ENCODE results near the gene RAB11FIP5. TPM values are rescaled to one million over a fixed set of nuclear protein-coding genes. Genes with fewer than 3 reads are reported as not detected.
A peak's percentile ranks its signal among the peaks of the same experiment; 100 is the strongest.

Gene RAB11FIP5
- total and polyA plus RNA-seq, 10 of the 15 experiments (the other 5 are each of a cell fraction or from before 2014, with no cell fraction given): 0.03 to 0.20 (median 0.06) TPM; not detected in 6

DNA sequence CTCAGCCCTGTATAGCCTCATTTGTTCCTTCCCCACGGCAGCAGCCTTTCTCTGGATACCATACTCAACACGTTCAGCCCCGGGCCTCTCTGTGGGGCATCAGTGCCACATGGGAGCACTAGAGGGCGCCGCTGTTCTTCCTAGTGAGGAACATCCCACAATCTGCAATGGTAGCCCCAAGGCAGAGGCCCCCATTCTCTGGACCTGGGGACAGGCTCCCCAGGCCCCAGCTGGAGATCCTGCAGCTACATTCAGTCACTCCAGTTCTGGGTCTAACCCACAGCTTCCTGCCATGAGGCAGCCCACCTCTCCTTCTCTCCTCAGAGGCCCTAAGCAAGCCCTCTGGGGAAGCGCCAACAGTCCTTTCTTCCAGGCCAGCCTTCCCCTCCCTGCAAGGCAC is 27.1 kb downstream of the RAB11FIP5 start:
- ATAC-seq (peak; percentile 98), DNase-seq (ENCODE audit: low read depth, low spot score) (no peak), FAIRE-seq (peak; percentile 41)
- Histone ChIP-seq H2AFZ (ENCODE audit: control insufficient read depth, low read depth, low read length) (no peak overlapping the region), H3K4me3 (no peak overlapping the region), H3K9ac (ENCODE audit: control insufficient read depth, insufficient read depth, low read length) (no peak overlapping the region), H3K27me3 (replicated peaks in 1 of 2; ENCODE audit: control insufficient read depth in 2 of 2, insufficient read depth in 2 of 2, low read length in 1 of 2) (no peaks in the 10 kb centered on the region; a peak in 2 of 4 replicates), H3K4me1 (ENCODE audit: control insufficient read depth, insufficient read depth, low read length) (no peaks in the 10 kb centered on the region), H3K4me2 (ENCODE audit: control insufficient read depth, insufficient read depth) (no peak overlapping the region), H4K20me1 (ENCODE audit: control insufficient read depth, insufficient read depth) (no peaks in the 10 kb centered on the region), H3K9me3 (replicated peaks; ENCODE audit: control insufficient read depth, insufficient read depth, low read length) (no peaks in the 10 kb centered on the region), H3K36me3 (ENCODE audit: control insufficient read depth in 2 of 2, insufficient read depth in 2 of 2, low read length in 1 of 2) (no peaks in the 10 kb centered on the region), H3K79me2 (ENCODE audit: control insufficient read depth, insufficient read depth, low read length) (no peaks in the 10 kb centered on the region), H3K27ac (ENCODE audit: control insufficient read depth, insufficient read depth) (no peak overlapping the region)
- ChIA-PET CTCF (interaction anchor here (0.9 to 4.0 kb wide), 12 partner anchors 10 to 192 kb away, joined by 3 to 30 read pairs (median 6); no protein-coding TSS in a partner anchor), POLR2A (interaction anchor here (1.8 kb wide), 1 partner anchor 127 kb away, joined by 4 read pairs; no protein-coding TSS in a partner anchor), SMC1A (ENCODE audit: uncharacterized antibody, unreplicated experiment) (interaction anchor here (0.9 to 2.4 kb wide), 4 partner anchors 78 to 127 kb away, joined by 3 to 18 read pairs (median 4); no protein-coding TSS in a partner anchor), RAD21 (ENCODE audit: unreplicated experiment) (interaction anchor here (3.2 kb wide), 1 partner anchor 91 kb away, joined by 19 read pairs; no protein-coding TSS in a partner anchor)
- intact Hi-C loops (cut with micrococcal nuclease; ENCODE audit: unreplicated experiment) (loop anchor here (1.0 to 2.0 kb wide), 3 partner anchors 78 to 127 kb away; no protein-coding TSS in a partner anchor), in situ Hi-C loops (cut with MboI) (loop anchor here (5.0 kb wide), 1 partner anchor 77 kb away; no protein-coding TSS in a partner anchor)
- WGBS (ENCODE audit: insufficient coverage, insufficient replicate concordance, low lambda C conversion rate, missing lambda C conversion rate): 11% methylated on average over 6 of the region's 6 CpGs
- BruUV-seq (replicated peaks): no TSS peak
- TF ChIP-seq RUNX3 (IDR thresholded peaks at IDR 0.05; ENCODE audit: low read length) (peak; percentile 39; the same call in 1 of the 2 replicates), EED (IDR thresholded peaks at IDR 0.05; ENCODE audit: low read depth) (no peak), ZSCAN29 (IDR thresholded peaks at IDR 0.05) (no peak), MTA2 (IDR thresholded peaks at IDR 0.05; ENCODE audit: low read depth) (no peak), USF2 (IDR thresholded peaks at IDR 0.05; ENCODE audit: borderline replicate concordance, low read depth, low read length) (no peak), SUZ12 (IDR thresholded peaks at IDR 0.05; ENCODE audit: unreplicated experiment) (no peak), IRF4 (IDR thresholded peaks at IDR 0.05; ENCODE audit: low read depth, low read length) (peak; percentile 61; the same call in 1 of the 2 replicates), MYB (IDR thresholded peaks at IDR 0.05; ENCODE audit: borderline replicate concordance, low read depth, low read length) (no peak), YY1 (IDR thresholded peaks at IDR 0.05; ENCODE audit: low read depth, low read length) (peak; percentile 79), SMC3 (IDR thresholded peaks at IDR 0.05; ENCODE audit: borderline replicate concordance, low read length) (peak; percentile 87), HCFC1 (IDR thresholded peaks at IDR 0.05; ENCODE audit: low read length) (no peak), RAD21 (IDR thresholded peaks at IDR 0.05; ENCODE audit: insufficient read depth, low read depth, low read length) (peak; percentile 92), CTCF (IDR thresholded peaks at IDR 0.05 in 2 of 3, conservative IDR thresholded peaks at IDR 0.05 in 1 of 3; ENCODE audit: control insufficient read depth in 2 of 3, extremely low read depth in 1 of 3, insufficient read depth in 1 of 3, low read depth in 3 of 3, low read length in 3 of 3) (peak; percentile 93 to 95 (median 94)), RB1 (IDR thresholded peaks at IDR 0.05; ENCODE audit: borderline replicate concordance) (no peak), TARDBP (IDR thresholded peaks at IDR 0.05; ENCODE audit: borderline replicate concordance) (no peak), IKZF2 (IDR thresholded peaks at IDR 0.05) (no peak), NFYA (IDR thresholded peaks at IDR 0.05; ENCODE audit: borderline replicate concordance, low read depth, low read length) (no peak)
- TF ChIP-seq, protein P1, sequence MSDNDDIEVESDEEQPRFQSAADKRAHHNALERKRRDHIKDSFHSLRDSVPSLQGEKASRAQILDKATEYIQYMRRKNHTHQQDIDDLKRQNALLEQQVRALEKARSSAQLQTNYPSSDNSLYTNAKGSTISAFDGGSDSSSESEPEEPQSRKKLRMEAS (IDR thresholded peaks at IDR 0.05; ENCODE audit: low read depth, low read length): no peak
- TF ChIP-seq, protein P2, sequence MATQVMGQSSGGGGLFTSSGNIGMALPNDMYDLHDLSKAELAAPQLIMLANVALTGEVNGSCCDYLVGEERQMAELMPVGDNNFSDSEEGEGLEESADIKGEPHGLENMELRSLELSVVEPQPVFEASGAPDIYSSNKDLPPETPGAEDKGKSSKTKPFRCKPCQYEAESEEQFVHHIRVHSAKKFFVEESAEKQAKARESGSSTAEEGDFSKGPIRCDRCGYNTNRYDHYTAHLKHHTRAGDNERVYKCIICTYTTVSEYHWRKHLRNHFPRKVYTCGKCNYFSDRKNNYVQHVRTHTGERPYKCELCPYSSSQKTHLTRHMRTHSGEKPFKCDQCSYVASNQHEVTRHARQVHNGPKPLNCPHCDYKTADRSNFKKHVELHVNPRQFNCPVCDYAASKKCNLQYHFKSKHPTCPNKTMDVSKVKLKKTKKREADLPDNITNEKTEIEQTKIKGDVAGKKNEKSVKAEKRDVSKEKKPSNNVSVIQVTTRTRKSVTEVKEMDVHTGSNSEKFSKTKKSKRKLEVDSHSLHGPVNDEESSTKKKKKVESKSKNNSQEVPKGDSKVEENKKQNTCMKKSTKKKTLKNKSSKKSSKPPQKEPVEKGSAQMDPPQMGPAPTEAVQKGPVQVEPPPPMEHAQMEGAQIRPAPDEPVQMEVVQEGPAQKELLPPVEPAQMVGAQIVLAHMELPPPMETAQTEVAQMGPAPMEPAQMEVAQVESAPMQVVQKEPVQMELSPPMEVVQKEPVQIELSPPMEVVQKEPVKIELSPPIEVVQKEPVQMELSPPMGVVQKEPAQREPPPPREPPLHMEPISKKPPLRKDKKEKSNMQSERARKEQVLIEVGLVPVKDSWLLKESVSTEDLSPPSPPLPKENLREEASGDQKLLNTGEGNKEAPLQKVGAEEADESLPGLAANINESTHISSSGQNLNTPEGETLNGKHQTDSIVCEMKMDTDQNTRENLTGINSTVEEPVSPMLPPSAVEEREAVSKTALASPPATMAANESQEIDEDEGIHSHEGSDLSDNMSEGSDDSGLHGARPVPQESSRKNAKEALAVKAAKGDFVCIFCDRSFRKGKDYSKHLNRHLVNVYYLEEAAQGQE (IDR thresholded peaks at IDR 0.05; ENCODE audit: low read depth, low read length): no peak
